GM12878 (cell line): ENCODE results near the gene CTDP1. TPM values are rescaled to one million over a fixed set of nuclear protein-coding genes. Genes with fewer than 3 reads are reported as not detected.

Experiments
- ATAC-seq: fragments of 200-7000 bp; cut with Tn5 transposase; 3 replicates; pipeline ENCODE4 v1.9.1; 2020; ENCODE audit warnings: mild to moderate bottlenecking, moderate library complexity
- BruUV-seq: library from RNA; stranded (reverse); fragments of 400-500 nt; replicated peaks from 2 replicates; lab custom pipeline; 2021; lab: Mats Ljungman, UMichigan
- CTCF ChIA-PET: fragments of 300-600 bp; sonication (Branson Sonifier 250); formaldehyde crosslinking; extraction: SDS; loops from one replicate; lab custom pipeline; 2021; ENCODE audit warnings: inconsistent platforms; lab: Yijun Ruan, JAX
- POLR2A ChIA-PET: fragments of 350-600 bp; formaldehyde crosslinking; extraction: SDS; loops from one replicate; lab custom pipeline; 2021; ENCODE audit warnings: inconsistent platforms; lab: Charles Lee
- RAD21 ChIA-PET: fragments of 300-600 bp; sonication (Branson Sonifier 250); formaldehyde crosslinking; loops from one replicate; lab custom pipeline; 2023; ENCODE audit warnings: antibody characterized with exemption; ENCODE audit not compliant: unreplicated experiment; lab: Charles Lee
- SMC1A ChIA-PET: fragments of 300-600 bp; sonication (Branson Sonifier 250); formaldehyde crosslinking; loops from one replicate; lab custom pipeline; 2023; ENCODE audit not compliant: unreplicated experiment, uncharacterized antibody; lab: Charles Lee
- DNase-seq: peaks from one replicate; pipeline ENCODE4 v3.0.0-alpha.2; 2011; ENCODE audit warnings: low read depth, low spot score
- FAIRE-seq: peaks from 3 replicates; lab custom pipeline; 2011; peaks lifted over from hg19 to GRCh38; lab: Jason Lieb, UNC
- H2AFZ ChIP-seq: 2 replicates; pipeline ENCODE4 v1.6.0; 2011; ENCODE audit warnings: low read depth, low read length, control low read depth; ENCODE audit not compliant: control insufficient read depth
- H3K27ac ChIP-seq: 2 replicates; pipeline ENCODE4 v1.5.1; 2011; ENCODE audit warnings: control low read depth; ENCODE audit not compliant: control insufficient read depth, insufficient read depth
- H3K27me3 ChIP-seq, 2 experiments: replicated peaks in 1 of 2; 2 replicates each; pipeline versions ENCODE4 v1.6.0 to v1.6.1; 2011; ENCODE audit warnings: low read length in 1 of 2; ENCODE audit not compliant: control insufficient read depth in 2 of 2, insufficient read depth in 2 of 2
- H3K36me3 ChIP-seq, 2 experiments: 2 replicates each; pipeline ENCODE4 v1.5.1; 2011; ENCODE audit warnings: low read length in 1 of 2; ENCODE audit not compliant: control insufficient read depth in 2 of 2, insufficient read depth in 2 of 2
- H3K4me1 ChIP-seq: 2 replicates; pipeline ENCODE4 v1.6.1; 2011; ENCODE audit warnings: mild to moderate bottlenecking, low read length, moderate library complexity, mixed read lengths; ENCODE audit not compliant: control insufficient read depth, insufficient read depth
- H3K4me2 ChIP-seq: 2 replicates; pipeline ENCODE4 v1.6.0; 2011; ENCODE audit warnings: control low read depth; ENCODE audit not compliant: control insufficient read depth, insufficient read depth
- H3K4me3 ChIP-seq: fragments of 200-600 bp; sonication (generic); 2 replicates; pipeline ENCODE4 v1.5.1; 2016
- H3K79me2 ChIP-seq: 2 replicates; pipeline ENCODE4 v1.6.0; 2011; ENCODE audit warnings: low read length; ENCODE audit not compliant: control insufficient read depth, insufficient read depth
- H3K9ac ChIP-seq: 2 replicates; pipeline ENCODE4 v1.8.0; 2011; ENCODE audit warnings: low read length, control low read depth, mixed read lengths; ENCODE audit not compliant: control insufficient read depth, insufficient read depth
- H3K9me3 ChIP-seq: replicated peaks from 3 replicates; pipeline ENCODE4 v1.5.1; 2011; ENCODE audit warnings: mild to moderate bottlenecking, low read length; ENCODE audit not compliant: control insufficient read depth, insufficient read depth
- H4K20me1 ChIP-seq: 2 replicates; pipeline ENCODE4 v1.6.0; 2011; ENCODE audit not compliant: control insufficient read depth, insufficient read depth
- BCL11A ChIP-seq: IDR thresholded peaks from 2 replicates; pipeline ENCODE4 v1.6.1; 2011; ENCODE audit warnings: low read depth, low read length
- CUX1 ChIP-seq: IDR thresholded peaks from 2 replicates; pipeline ENCODE4 v1.6.1; 2012; ENCODE audit warnings: improper control_type of control experiment, low read depth, low read length; ENCODE audit not compliant: insufficient replicate concordance
- FOS ChIP-seq: IDR thresholded peaks from 3 replicates; pipeline ENCODE4 v1.6.1; 2011; ENCODE audit warnings: borderline replicate concordance; ENCODE audit not compliant: insufficient read length; ENCODE audit errors: extremely low read depth
- KLF5 ChIP-seq: fragments of 450-650 bp; IDR thresholded peaks from 2 replicates; pipeline ENCODE4 v1.6.1; 2014; ENCODE audit warnings: mild to moderate bottlenecking; ENCODE audit not compliant: partially characterized antibody
- MXI1 ChIP-seq: fragments of 150-350 bp; IDR thresholded peaks from 2 replicates; pipeline ENCODE4 v1.6.1; 2011; ENCODE audit warnings: low read depth, mild to moderate bottlenecking, inconsistent platforms, low read length, improper control_type of control experiment
- POLR2A ChIP-seq: IDR thresholded peaks from 2 replicates; pipeline ENCODE4 v1.6.1; 2011; ENCODE audit warnings: low read depth, mild to moderate bottlenecking, low read length
- RAD51 ChIP-seq: fragments of 450-650 bp; IDR thresholded peaks from 2 replicates; pipeline ENCODE4 v1.6.1; 2016; ENCODE audit warnings: moderate library complexity, mild to moderate bottlenecking, inconsistent platforms
- SP1 ChIP-seq: IDR thresholded peaks from one replicate; pipeline ENCODE4 v1.6.1; 2011; ENCODE audit warnings: low read depth, low read length
- YY1 ChIP-seq: IDR thresholded peaks from 2 replicates; pipeline ENCODE4 v1.6.1; 2011; ENCODE audit warnings: low read depth, mild to moderate bottlenecking, low read length
- ZBTB33 ChIP-seq: fragments of 450-650 bp; IDR thresholded peaks from 2 replicates; pipeline ENCODE4 v1.6.1; 2017; ENCODE audit warnings: mild to moderate bottlenecking
- WGBS: methylation state at CpG from one replicate; pipeline ENCODE4 v1.1.6; 2016; ENCODE audit warnings: low lambda C conversion rate; ENCODE audit not compliant: insufficient replicate concordance, insufficient coverage; ENCODE audit errors: missing lambda C conversion rate; 5-methylcytosine and 5-hydroxymethylcytosine counted together
- in situ Hi-C: fragments of 300-500 bp; cut with MboI; formaldehyde crosslinking; loops from 9 replicates; pipeline ENCODE4 v1.14.3; 2018; ENCODE audit warnings: mixed read lengths
- intact Hi-C: fragments of 100-400 bp; cut with micrococcal nuclease; formaldehyde crosslinking; loops from one replicate; pipeline ENCODE4 v1.14.2; 2022; ENCODE audit not compliant: unreplicated experiment
- polyA plus RNA-seq, 11 experiments: library from polyadenylated mRNA; depleted of rRNA in 4 of 11; unstranded in 6 of 11; stranded (reverse) in 5 of 11; fragments of >200 nt; fragmentation: Nextera tagmentation in 4 of 11; fragmentation: Illumina TruSeq in 1 of 11; extraction: Ambion mirVana in 4 of 11; extraction: Trizol in 1 of 11; gene quantifications; 1 replicate in 1 of 11; 2 replicates in 10 of 11; pipeline versions ENCODE4 v1.2.1 to v1.2.3, GENCODE V29; 2011 to 2016; ENCODE audit warnings: inconsistent platforms in 2 of 11, missing spikeins in 2 of 11, low read depth in 1 of 11
- total RNA-seq, 4 experiments: library from RNA; depleted of rRNA in 3 of 4; stranded (reverse); fragments of >200 nt in 3 of 4; fragmentation: Illumina TruSeq in 1 of 4; extraction: Trizol in 1 of 4; gene quantifications; 2 replicates each; pipeline versions ENCODE4 v1.2.1 to v1.2.3, GENCODE V29; 2013 to 2021
- TF ChIP-seq, protein P1 (sequence below): fragments of 450-650 bp; IDR thresholded peaks from 2 replicates; pipeline ENCODE4 v1.6.1; 2016; ENCODE audit warnings: mild to moderate bottlenecking
- TF ChIP-seq, protein P2 (sequence below): IDR thresholded peaks from 2 replicates; pipeline ENCODE4 v1.6.1; 2012; ENCODE audit warnings: low read depth, low read length, improper control_type of control experiment

Gene CTDP1
- total and polyA plus RNA-seq, 10 of the 15 experiments (the other 5 are each of a cell fraction or from before 2014, with no cell fraction given) = 0.32 to 31.3 (median 8.8) TPM

DNA sequence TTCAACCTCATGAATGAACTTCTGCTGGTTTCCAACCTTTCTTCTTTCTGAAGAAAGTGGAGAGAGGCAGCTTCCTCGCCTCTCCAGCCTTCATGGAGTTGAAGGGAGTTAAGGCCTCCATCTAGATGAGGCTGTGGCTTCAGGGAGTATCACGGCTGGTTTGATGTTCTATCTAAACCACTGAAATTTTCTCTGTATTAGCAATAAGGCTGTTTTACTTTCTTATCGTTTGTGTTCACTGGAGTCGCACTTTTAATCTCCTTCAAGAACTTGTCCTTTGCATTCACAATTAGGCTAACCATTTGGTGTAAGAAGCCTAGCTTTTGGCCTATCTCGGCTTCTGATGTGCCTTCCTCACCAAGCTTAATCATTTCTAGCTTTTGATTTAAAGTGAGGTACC, 19.9 kb upstream of the CTDP1 start:
- ChIA-PET POLR2A (no interaction called here), CTCF (no interaction called here), RAD21 (no interaction called here), SMC1A (interaction anchor here (0.7 kb wide), 1 partner anchor 158 kb away, joined by 3 read pairs; no protein-coding TSS in a partner anchor)
- Histone ChIP-seq H3K4me3 (no peak overlapping the region), H2AFZ (no peak overlapping the region), H3K27me3 (no peaks in the 10 kb centered on the region; a peak in 2 of 4 replicates), H3K9me3 (no peaks in the 10 kb centered on the region; the same call in 2 of the 3 replicates), H3K36me3 (no peaks in the 10 kb centered on the region), H3K27ac (no peak overlapping the region), H4K20me1 (no peaks in the 10 kb centered on the region), H3K79me2 (no peaks in the 10 kb centered on the region), H3K4me1 (no peaks in the 10 kb centered on the region), H3K4me2 (no peak overlapping the region), H3K9ac (no peak overlapping the region)
- ATAC-seq = no peak
- in situ Hi-C loops (no loop called here), intact Hi-C loops (no loop called here)
- no TSS peak for BruUV-seq
- 1% methylated on average over 5 of the region's 5 CpGs for WGBS
- no peak for FAIRE-seq
- no peak for DNase-seq
- no peak for TF ChIP-seq MXI1
- no peak for TF ChIP-seq BCL11A
- TF ChIP-seq YY1 = no peak
- TF ChIP-seq, protein P1, sequence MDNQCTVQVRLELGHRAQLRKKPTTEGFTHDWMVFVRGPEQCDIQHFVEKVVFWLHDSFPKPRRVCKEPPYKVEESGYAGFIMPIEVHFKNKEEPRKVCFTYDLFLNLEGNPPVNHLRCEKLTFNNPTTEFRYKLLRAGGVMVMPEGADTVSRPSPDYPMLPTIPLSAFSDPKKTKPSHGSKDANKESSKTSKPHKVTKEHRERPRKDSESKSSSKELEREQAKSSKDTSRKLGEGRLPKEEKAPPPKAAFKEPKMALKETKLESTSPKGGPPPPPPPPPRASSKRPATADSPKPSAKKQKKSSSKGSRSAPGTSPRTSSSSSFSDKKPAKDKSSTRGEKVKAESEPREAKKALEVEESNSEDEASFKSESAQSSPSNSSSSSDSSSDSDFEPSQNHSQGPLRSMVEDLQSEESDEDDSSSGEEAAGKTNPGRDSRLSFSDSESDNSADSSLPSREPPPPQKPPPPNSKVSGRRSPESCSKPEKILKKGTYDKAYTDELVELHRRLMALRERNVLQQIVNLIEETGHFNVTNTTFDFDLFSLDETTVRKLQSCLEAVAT = no peak
- TF ChIP-seq, protein P2, sequence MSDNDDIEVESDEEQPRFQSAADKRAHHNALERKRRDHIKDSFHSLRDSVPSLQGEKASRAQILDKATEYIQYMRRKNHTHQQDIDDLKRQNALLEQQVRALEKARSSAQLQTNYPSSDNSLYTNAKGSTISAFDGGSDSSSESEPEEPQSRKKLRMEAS = no peak
- no peak for TF ChIP-seq SP1
- TF ChIP-seq KLF5 = no peak
- no peak for TF ChIP-seq FOS
- TF ChIP-seq POLR2A = no peak
- no peak for TF ChIP-seq CUX1
- TF ChIP-seq ZBTB33 = no peak
- no peak for TF ChIP-seq RAD51
